Panc1 (cell line): ENCODE data around the gene HABP4. TPM values are rescaled to one million over a fixed set of nuclear protein-coding genes. Genes with fewer than 3 reads are reported as not detected.

Experiments
- ATAC-seq: fragments of 200-7000 bp; cut with Tn5 transposase; 2 replicates; pipeline ENCODE4 v1.9.1; 2020; ENCODE audit warnings: mild to moderate bottlenecking, moderate library complexity
- BruUV-seq: library from RNA; stranded (reverse); fragments of 400-500 nt; replicated peaks from 2 replicates; lab custom pipeline; 2021; lab: Mats Ljungman, UMichigan
- CTCF ChIA-PET: fragments of 300-600 bp; sonication (Branson Sonifier 250); formaldehyde crosslinking; loops from one replicate; lab custom pipeline; 2022; ENCODE audit warnings: antibody characterized with exemption; lab: Charles Lee
- POLR2A ChIA-PET: fragments of 300-600 bp; sonication (Branson Sonifier 250); formaldehyde crosslinking; loops from one replicate; lab custom pipeline; 2022; ENCODE audit warnings: antibody characterized with exemption; lab: Charles Lee
- DNase-seq: peaks from one replicate; pipeline ENCODE4 v3.0.0-alpha.2; 2010; ENCODE audit warnings: low read depth, low spot score
- H3K27ac ChIP-seq: 2 replicates; pipeline ENCODE4 v1.5.1; 2011; ENCODE audit warnings: mild to moderate bottlenecking, low read length, inconsistent platforms
- H3K27me3 ChIP-seq: fragments of 200-500 bp; sonication (Bioruptor generic); 2 replicates; pipeline ENCODE4 v1.6.0; 2014; ENCODE audit warnings: low read length, inconsistent platforms; ENCODE audit not compliant: control insufficient read depth, insufficient read depth
- H3K36me3 ChIP-seq: fragments of 200-500 bp; sonication (Bioruptor generic); 2 replicates; pipeline ENCODE4 v1.5.1; 2014; ENCODE audit warnings: inconsistent platforms, mild to moderate bottlenecking, low read length, moderate library complexity; ENCODE audit not compliant: control insufficient read depth, insufficient read depth
- H3K4me1 ChIP-seq: 2 replicates; pipeline ENCODE4 v1.5.1; 2011; ENCODE audit warnings: inconsistent platforms, mild to moderate bottlenecking, low read length, moderate library complexity; ENCODE audit not compliant: control insufficient read depth, insufficient read depth
- H3K4me3 ChIP-seq, 2 experiments: 2 replicates each; pipeline ENCODE4 v1.5.1; 2011 to 2012; ENCODE audit warnings: low read depth in 2 of 2, low read length in 2 of 2, mild to moderate bottlenecking in 2 of 2, inconsistent platforms in 1 of 2, moderate library complexity in 1 of 2
- H3K9me3 ChIP-seq: fragments of 200-500 bp; sonication (Bioruptor generic); 2 replicates; pipeline ENCODE4 v1.5.1; 2014; ENCODE audit warnings: low read depth, mild to moderate bottlenecking, inconsistent platforms, low read length, moderate library complexity; ENCODE audit not compliant: control insufficient read depth, insufficient read depth
- POLR2AphosphoS5 ChIP-seq: IDR thresholded peaks from 2 replicates; pipeline ENCODE4 v1.6.1; 2012; ENCODE audit warnings: mild to moderate bottlenecking, low read depth, low read length, moderate library complexity
- SIN3A ChIP-seq: IDR thresholded peaks from 2 replicates; pipeline ENCODE4 v1.6.1; 2012; ENCODE audit warnings: low read depth, mild to moderate bottlenecking, low read length, moderate library complexity, borderline replicate concordance; ENCODE audit not compliant: insufficient read depth
- TCF7L2 ChIP-seq: IDR thresholded peaks from 2 replicates; pipeline ENCODE4 v1.6.1; 2011; ENCODE audit warnings: mild to moderate bottlenecking, low read depth, low read length, inconsistent platforms
- in situ Hi-C: cut with HindIII; loops from 2 replicates; pipeline ENCODE4 v1.10.0; 2016; ENCODE audit warnings: low sequenced_read_pairs, low pct_unique_long_range_greater_than_20kb
- intact Hi-C: fragments of 100-400 bp; cut with micrococcal nuclease; formaldehyde crosslinking; loops from one replicate; pipeline ENCODE4 v1.10.0; 2022; ENCODE audit not compliant: unreplicated experiment
- total RNA-seq: library from RNA; stranded (reverse); gene quantifications from one replicate; pipeline ENCODE4 v1.2.1, GENCODE V29; 2021; ENCODE audit not compliant: unreplicated experiment
- TF ChIP-seq, protein P1 (sequence below), 2 experiments: IDR thresholded peaks; 2 replicates each; pipeline ENCODE4 v1.6.1; 2011 to 2012; ENCODE audit warnings: low read depth in 2 of 2, control low read depth in 1 of 2, low read length in 1 of 2, mild to moderate bottlenecking in 1 of 2, moderate library complexity in 1 of 2; ENCODE audit not compliant: insufficient read depth in 1 of 2
- TF ChIP-seq, protein P2 (sequence below): fragments of 450-650 bp; IDR thresholded peaks from 2 replicates; pipeline ENCODE4 v1.5.1; 2017; ENCODE audit warnings: mild to moderate bottlenecking

The HABP4 gene
- total RNA-seq, 1 experiment from 2014 or later: 32.3 TPM

DNA sequence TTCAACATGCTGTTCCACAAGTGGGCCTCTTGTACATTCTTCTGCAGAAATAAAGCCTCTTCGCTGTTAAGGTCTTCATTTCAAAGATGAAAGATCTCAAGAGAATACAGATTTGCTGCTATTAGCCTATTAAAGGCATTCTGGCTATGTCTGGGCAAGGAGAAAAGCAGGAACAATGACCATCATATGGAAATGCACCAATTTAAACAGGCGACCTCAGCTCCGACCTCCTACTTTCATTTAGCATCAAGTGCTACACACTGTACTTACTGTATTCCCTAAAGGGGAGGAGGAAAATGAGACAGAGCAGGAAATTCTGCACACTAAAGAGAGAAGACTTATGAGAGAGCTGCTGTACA, 64.8 kb downstream of the HABP4 start:
- BruUV-seq: no TSS peak
- ATAC-seq (no peak), DNase-seq (no peak)
- ChIA-PET CTCF (no interaction called here), POLR2A (no interaction called here)
- H3K9me3 ChIP-seq: no peaks in the 10 kb centered on the region
- in situ Hi-C loops (no loop called here), intact Hi-C loops (no loop called here)
- no peak overlapping the region for H3K27ac ChIP-seq
- TF ChIP-seq TCF7L2: no peak
- TF ChIP-seq, protein P1, sequence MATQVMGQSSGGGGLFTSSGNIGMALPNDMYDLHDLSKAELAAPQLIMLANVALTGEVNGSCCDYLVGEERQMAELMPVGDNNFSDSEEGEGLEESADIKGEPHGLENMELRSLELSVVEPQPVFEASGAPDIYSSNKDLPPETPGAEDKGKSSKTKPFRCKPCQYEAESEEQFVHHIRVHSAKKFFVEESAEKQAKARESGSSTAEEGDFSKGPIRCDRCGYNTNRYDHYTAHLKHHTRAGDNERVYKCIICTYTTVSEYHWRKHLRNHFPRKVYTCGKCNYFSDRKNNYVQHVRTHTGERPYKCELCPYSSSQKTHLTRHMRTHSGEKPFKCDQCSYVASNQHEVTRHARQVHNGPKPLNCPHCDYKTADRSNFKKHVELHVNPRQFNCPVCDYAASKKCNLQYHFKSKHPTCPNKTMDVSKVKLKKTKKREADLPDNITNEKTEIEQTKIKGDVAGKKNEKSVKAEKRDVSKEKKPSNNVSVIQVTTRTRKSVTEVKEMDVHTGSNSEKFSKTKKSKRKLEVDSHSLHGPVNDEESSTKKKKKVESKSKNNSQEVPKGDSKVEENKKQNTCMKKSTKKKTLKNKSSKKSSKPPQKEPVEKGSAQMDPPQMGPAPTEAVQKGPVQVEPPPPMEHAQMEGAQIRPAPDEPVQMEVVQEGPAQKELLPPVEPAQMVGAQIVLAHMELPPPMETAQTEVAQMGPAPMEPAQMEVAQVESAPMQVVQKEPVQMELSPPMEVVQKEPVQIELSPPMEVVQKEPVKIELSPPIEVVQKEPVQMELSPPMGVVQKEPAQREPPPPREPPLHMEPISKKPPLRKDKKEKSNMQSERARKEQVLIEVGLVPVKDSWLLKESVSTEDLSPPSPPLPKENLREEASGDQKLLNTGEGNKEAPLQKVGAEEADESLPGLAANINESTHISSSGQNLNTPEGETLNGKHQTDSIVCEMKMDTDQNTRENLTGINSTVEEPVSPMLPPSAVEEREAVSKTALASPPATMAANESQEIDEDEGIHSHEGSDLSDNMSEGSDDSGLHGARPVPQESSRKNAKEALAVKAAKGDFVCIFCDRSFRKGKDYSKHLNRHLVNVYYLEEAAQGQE (IDR thresholded peaks at IDR 0.05; ENCODE audit: insufficient read depth in 1 of 2, low read depth in 2 of 2, low read length in 1 of 2): no peak
- no peak for TF ChIP-seq POLR2AphosphoS5
- TF ChIP-seq, protein P2, sequence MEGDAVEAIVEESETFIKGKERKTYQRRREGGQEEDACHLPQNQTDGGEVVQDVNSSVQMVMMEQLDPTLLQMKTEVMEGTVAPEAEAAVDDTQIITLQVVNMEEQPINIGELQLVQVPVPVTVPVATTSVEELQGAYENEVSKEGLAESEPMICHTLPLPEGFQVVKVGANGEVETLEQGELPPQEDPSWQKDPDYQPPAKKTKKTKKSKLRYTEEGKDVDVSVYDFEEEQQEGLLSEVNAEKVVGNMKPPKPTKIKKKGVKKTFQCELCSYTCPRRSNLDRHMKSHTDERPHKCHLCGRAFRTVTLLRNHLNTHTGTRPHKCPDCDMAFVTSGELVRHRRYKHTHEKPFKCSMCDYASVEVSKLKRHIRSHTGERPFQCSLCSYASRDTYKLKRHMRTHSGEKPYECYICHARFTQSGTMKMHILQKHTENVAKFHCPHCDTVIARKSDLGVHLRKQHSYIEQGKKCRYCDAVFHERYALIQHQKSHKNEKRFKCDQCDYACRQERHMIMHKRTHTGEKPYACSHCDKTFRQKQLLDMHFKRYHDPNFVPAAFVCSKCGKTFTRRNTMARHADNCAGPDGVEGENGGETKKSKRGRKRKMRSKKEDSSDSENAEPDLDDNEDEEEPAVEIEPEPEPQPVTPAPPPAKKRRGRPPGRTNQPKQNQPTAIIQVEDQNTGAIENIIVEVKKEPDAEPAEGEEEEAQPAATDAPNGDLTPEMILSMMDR: no peak
- TF ChIP-seq SIN3A: no peak
- no peaks in the 10 kb centered on the region for H3K36me3 ChIP-seq
- no peaks in the 10 kb centered on the region for H3K27me3 ChIP-seq
- no peak overlapping the region for H3K4me3 ChIP-seq
- no peaks in the 10 kb centered on the region for H3K4me1 ChIP-seq

DNA sequence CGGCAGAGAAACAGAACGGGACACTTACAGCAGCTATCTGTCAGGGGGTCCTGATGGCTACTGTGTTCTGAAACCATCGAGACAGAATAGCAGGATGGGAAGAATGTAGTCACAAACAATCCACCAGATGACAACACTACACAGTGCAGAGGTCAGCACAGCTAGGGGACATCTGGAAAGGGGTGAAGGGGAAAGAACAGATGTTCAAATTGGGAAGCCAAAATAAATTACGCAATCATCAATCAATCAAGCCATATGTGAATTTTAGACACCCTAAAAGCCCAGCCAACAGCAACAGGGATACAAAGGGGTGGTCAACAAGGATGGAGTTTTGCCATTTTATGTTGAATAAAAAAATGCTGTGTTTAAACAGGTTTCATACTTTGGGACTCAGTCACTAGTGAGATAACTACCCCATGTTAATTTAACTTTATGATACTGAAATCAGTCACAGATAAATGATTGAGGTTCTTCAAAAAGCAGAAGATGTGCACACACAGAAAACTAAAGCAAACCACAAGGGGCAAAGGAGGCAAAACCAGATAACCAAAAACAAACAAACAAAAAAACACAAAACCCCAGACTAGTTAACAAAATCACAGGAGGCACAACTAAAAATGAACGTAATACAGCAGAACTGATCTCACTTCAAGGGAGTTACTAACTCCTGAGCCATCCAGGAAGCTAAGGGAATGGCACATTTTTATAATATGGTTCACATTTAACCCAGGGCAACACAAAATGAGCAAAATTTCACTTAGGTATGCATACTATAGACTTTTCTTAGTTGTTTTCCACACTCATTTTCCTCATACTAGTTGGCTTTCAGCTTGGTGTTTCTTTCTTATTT, 65.9 kb downstream of the HABP4 start:
- no peak overlapping the region for H3K4me3 ChIP-seq
- H3K36me3 ChIP-seq: no peaks in the 10 kb centered on the region
- no peak overlapping the region for H3K27ac ChIP-seq
- no peaks in the 10 kb centered on the region for H3K9me3 ChIP-seq
- no TSS peak for BruUV-seq
- in situ Hi-C loops (no loop called here), intact Hi-C loops (no loop called here)
- no peaks in the 10 kb centered on the region for H3K27me3 ChIP-seq
- ChIA-PET CTCF (no interaction called here), POLR2A (interaction anchor here (0.6 kb wide), 1 partner anchor 909 kb away, joined by 5 read pairs; no protein-coding TSS in a partner anchor)
- DNase-seq: no peak
- no peak for ATAC-seq
- no peak for TF ChIP-seq SIN3A
- TF ChIP-seq, protein P1 (IDR thresholded peaks at IDR 0.05; ENCODE audit: insufficient read depth in 1 of 2, low read depth in 2 of 2, low read length in 1 of 2): no peak
- no peaks in the 10 kb centered on the region for H3K4me1 ChIP-seq
